Epidermal melanocyte (primary cell): ENCODE results near the gene COQ8B.
"Not testable (repeated sequence)": the region's sequence is repeated elsewhere in the genome, so short reads cannot be mapped to it uniquely, and the experiment has no call there.

Experiments used
- DNase-seq: peaks from one replicate; pipeline ENCODE4 v3.0.0; 2011; ENCODE audit warnings: low spot score; ENCODE audit not compliant: insufficient read length

The COQ8B gene

GRCh38 chr19:40716482-40717324 is at the start of gene COQ8B, which contains the start of gene ITPKC:
Gene COQ8B (minus strand): TSS chr19:40716886. CDS start chr19:40714632, 2,254 bp downstream.
Gene ITPKC (plus strand): TSS chr19:40717112. CDS start chr19:40717136, 24 bp downstream.
- DNase-seq, result peak; percentile 90

- DNase-seq, result not testable (repeated sequence)
Observed at GRCh38 chr19:40766385-40766784, 49.7 kb upstream of the COQ8B start.

GRCh38 chr19:40763963-40764362 is 47.3 kb upstream of the COQ8B start:
- DNase-seq, result no peak

- DNase-seq, result no peak
Observed at GRCh38 chr19:40763526-40763925, 46.8 kb upstream of the COQ8B start.

- no peak for DNase-seq
Observed at GRCh38 chr19:40762754-40763470, 46.2 kb upstream of the COQ8B start.

- no peak for DNase-seq
Observed at GRCh38 chr19:40759352-40759751, 42.7 kb upstream of the COQ8B start.

GRCh38 chr19:40758491-40758890 is 41.8 kb upstream of the COQ8B start:
- no peak for DNase-seq

- no peak for DNase-seq
Observed at GRCh38 chr19:40756502-40757110, 39.9 kb upstream of the COQ8B start.

- no peak for DNase-seq
Observed at GRCh38 chr19:40755791-40756190, 39.1 kb upstream of the COQ8B start.

- DNase-seq, result no peak
Observed at GRCh38 chr19:40755248-40755624, 38.5 kb upstream of the COQ8B start.

- no peak for DNase-seq
Observed at GRCh38 chr19:40754611-40755247, 38.0 kb upstream of the COQ8B start.

GRCh38 chr19:40752257-40752781 is 35.6 kb upstream of the COQ8B start:
- DNase-seq, result no peak

GRCh38 chr19:40750874-40751537 is 34.3 kb upstream of the COQ8B start, which contains the start of gene SNRPA:
Gene SNRPA (plus strand): TSS chr19:40751203. CDS start chr19:40751409, 206 bp downstream.
- DNase-seq, result peak; percentile 95

- peak; percentile 99 for DNase-seq
Observed at GRCh38 chr19:40750058-40750873, 33.6 kb upstream of the COQ8B start, which contains the start of gene ACTMAP. Gene ACTMAP (minus strand): TSS chr19:40750477. CDS start chr19:40749803, 674 bp downstream.

- DNase-seq, result no peak
Observed at GRCh38 chr19:40747536-40747935, 30.9 kb upstream of the COQ8B start.

- DNase-seq, result no peak
Observed at GRCh38 chr19:40745402-40745780, 28.7 kb upstream of the COQ8B start.

GRCh38 chr19:40744554-40745401 is 28.1 kb upstream of the COQ8B start:
- DNase-seq, result no peak

GRCh38 chr19:40743926-40744325 is 27.2 kb upstream of the COQ8B start:
- DNase-seq, result no peak

- no peak for DNase-seq
Observed at GRCh38 chr19:40742886-40743285, 26.2 kb upstream of the COQ8B start.
